ENCODE results near the gene WDCP.

GRCh38 chr2:24080701-24081100, 33.5 kb upstream of the WDCP start:
- TF ChIP-seq CTCF (conservative IDR thresholded peaks at IDR 0.05; ENCODE audit: low read depth, low read length), result no peak
- TF ChIP-seq EZH2phosphoT487 (IDR thresholded peaks at IDR 0.05; ENCODE audit: borderline replicate concordance, low read length), result no peak
